AG09309 (cell line): Measurements from ENCODE around the gene TRIM47.
A peak's percentile ranks its signal among the peaks of the same experiment; 100 is the strongest.
"Not testable (repeated sequence)": the region's sequence is repeated elsewhere in the genome, so short reads cannot be mapped to it uniquely, and the experiment has no call there.

Source experiments
- DNase-seq: peaks from one replicate; pipeline ENCODE4 v3.0.0-alpha.2; 2010; ENCODE audit warnings: low read depth
- H3K4me3 ChIP-seq: 2 replicates; pipeline ENCODE4 v1.5.1; 2011; ENCODE audit warnings: mild to moderate bottlenecking, low read depth, low read length, moderate library complexity; ENCODE audit not compliant: control insufficient read depth
- TF ChIP-seq, protein P1 (sequence below): IDR thresholded peaks from 2 replicates; pipeline ENCODE4 v1.5.1; 2011; ENCODE audit warnings: mild to moderate bottlenecking, low read depth, low read length, inconsistent platforms; ENCODE audit not compliant: insufficient read depth, control insufficient read depth; ENCODE audit errors: missing control alignments

TRIM47 gene

DNA sequence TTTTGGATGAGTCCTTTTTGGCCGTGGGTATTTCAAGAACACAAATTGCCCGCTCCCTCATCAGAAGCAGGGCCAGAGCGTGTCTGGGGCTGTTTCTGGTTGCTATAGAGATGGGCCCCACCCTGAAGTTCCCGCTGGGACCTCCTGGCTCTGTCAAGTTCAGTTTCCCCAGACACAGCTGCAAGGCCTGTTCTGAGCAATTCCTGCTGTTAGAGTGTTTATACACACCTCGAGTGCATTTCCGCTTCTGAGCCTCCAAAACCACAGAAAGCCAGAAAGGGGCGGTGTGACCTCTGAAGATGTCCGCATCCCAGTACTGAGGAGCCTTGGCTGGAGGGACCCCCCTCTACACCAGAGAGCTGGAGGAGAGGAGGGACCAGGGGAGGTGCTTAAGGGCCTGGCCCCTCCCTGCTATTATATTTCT lies 13.9 kb downstream of the TRIM47 start:
- no peak overlapping the region for H3K4me3 ChIP-seq
- TF ChIP-seq, protein P1, sequence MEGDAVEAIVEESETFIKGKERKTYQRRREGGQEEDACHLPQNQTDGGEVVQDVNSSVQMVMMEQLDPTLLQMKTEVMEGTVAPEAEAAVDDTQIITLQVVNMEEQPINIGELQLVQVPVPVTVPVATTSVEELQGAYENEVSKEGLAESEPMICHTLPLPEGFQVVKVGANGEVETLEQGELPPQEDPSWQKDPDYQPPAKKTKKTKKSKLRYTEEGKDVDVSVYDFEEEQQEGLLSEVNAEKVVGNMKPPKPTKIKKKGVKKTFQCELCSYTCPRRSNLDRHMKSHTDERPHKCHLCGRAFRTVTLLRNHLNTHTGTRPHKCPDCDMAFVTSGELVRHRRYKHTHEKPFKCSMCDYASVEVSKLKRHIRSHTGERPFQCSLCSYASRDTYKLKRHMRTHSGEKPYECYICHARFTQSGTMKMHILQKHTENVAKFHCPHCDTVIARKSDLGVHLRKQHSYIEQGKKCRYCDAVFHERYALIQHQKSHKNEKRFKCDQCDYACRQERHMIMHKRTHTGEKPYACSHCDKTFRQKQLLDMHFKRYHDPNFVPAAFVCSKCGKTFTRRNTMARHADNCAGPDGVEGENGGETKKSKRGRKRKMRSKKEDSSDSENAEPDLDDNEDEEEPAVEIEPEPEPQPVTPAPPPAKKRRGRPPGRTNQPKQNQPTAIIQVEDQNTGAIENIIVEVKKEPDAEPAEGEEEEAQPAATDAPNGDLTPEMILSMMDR = no peak
- no peak for DNase-seq

DNA sequence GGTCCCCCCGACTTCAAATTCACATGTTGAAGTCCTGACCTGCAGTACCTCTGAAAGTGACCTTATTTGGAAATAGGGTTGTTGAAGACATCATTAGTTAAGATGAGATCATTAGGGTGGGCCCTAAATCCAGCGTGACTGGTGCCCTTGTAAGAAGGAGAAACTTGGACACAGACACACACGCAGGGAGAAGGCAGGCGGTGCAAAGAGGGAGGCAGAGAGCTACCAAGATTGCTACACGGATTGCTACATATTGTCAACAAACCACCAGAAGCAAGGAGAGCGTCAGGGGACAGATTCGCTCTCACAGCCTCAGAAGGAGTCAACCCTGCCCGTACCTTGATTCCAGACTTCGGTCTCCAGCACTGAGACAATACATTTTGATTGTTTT lies 16.5 kb downstream of the TRIM47 start:
- no peak overlapping the region for H3K4me3 ChIP-seq
- TF ChIP-seq, protein P1 = no peak
- DNase-seq = no peak

DNA sequence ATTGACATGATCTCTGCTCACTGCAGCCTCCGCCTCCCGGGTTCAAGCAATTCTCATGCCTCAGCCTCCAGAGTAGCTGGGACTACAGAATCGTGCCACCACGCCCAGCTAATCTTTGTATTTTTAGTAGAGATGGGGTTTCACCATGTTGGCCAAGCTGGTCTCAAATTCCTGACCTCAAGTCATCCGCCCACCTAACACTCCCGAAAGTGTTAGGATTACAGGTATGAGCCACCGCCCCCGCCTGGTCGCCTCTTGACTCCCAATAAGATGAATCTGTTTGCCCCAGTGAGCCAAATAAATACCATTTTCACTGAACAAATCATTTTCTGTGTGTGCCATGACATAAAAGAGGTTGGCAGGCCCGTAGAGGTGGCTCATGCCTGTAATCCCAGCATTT lies 19.0 kb downstream of the TRIM47 start:
- DNase-seq = not testable (repeated sequence)

DNA sequence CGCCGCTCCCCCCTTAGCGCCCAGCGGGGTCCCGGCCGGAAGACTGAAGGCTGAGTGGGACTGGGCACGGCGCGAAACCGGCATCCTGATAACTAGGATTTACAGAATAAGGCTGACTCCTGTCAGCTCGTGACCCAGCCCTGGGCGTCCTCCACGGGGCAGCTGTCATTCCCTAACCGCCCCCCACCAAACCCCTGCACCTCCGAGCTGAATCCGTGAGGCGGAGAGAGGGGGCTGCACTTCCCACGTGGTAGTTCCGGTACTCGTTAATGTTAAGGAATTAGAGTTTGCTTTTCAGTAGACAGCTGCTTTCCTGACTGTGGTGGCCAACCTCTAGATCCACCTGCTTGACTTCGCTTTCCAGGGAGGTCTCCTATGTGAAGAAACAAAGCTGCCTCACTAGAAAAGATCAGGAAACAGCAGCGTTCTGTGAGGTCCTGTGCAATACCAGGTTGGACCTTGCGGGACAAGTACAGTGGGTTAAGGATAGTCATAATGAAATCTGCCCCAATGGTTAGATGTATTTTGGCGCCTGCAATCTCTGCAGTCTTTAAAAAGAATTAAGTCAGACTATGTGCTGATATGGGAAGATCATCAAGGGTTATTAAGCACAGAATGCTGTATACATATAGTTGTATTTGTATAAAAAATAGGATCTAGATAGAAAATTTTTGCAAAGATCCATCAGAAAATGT lies 22.2 kb downstream of the TRIM47 start:
- TF ChIP-seq, protein P1 = peak; percentile 31
- H3K4me3 ChIP-seq = peak overlapping the region; percentile 69
- DNase-seq = no peak

More for the DNA sequence above, 19.0 kb downstream of the TRIM47 start:
- not testable (repeated sequence) for H3K4me3 ChIP-seq

DNA sequence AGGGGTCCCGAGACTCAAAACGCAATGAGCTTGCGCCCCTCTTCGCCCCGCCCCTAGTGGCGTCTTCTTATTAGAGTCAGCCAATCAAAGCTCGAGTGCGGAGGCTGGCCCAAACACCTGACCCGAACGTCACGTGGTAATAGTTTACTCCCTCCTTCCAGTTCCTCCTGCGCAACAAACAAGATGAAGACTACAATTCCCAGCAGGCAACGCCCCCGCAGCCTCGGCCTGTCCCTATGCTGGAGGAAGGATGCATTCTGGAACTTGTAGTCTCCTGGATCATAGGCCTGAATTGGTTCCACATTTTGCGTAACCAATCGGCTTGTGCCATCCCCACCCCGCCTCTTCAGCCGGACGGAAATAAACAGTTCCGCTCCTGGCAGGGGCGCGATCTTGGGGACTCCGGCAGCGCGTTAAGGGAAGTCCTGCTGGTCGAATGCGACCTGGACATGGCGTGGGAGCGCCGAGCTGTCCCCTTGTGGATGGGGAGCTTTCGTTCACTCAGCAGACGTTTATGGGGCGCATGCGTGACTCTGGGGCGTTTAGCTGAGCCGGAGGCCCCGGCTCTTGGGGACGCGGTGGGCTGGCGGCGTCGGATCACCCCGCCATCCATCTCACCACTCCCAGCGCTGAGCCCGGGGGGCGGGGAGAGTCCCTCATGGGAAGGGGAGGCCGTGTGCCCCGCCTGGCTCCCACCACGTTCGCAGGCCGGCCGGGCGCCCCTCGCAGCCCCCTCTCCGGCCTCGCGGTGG lies 22.9 kb downstream of the TRIM47 start, which contains the start of gene WBP2:
TSS of gene WBP2 (minus strand) at position 26 of the 752 bp plus-strand sequence. CDS start 38 bp downstream, outside the sequence.
- DNase-seq = peak; percentile 99
- H3K4me3 ChIP-seq = peak within 1 kb of the TSS; percentile 69
- TF ChIP-seq, protein P1 = peak; percentile 21

DNA sequence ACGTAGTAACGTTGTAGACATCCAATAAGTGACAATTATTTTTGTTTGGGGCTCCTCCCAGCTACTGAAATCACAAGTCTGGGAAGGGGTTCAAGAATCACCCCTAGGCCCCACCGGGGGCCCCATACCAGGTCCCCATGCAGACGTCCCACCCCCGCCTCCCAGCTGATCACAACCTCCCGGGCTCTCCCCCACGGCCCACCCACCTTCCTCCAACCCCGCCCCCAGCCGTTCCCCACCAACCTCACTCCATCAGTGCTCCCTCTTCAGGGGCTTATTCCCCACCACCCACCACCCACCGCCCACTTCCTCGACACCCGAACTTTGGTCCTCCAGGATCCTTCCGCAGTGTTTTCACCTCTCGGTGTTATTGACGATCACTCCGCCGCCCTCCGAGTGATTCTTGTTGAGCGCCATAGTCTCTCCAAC lies 23.5 kb downstream of the TRIM47 start:
- H3K4me3 ChIP-seq = peak overlapping the region; percentile 69
- TF ChIP-seq, protein P1 = no peak
- DNase-seq = no peak
